Upper lobe of left lung (tissue), 4 donors: ENCODE results near the gene TADA3.

Experiments
- EP300 ChIP-seq, 4 donors: sonication (generic); formaldehyde crosslinking; IDR thresholded peaks; one replicate each; pipeline ENCODE4 v1.5.1; 2017; ENCODE audit warnings: antibody characterized with exemption in 4 of 4, control low read depth in 2 of 4
- POLR2A ChIP-seq, 4 donors: fragments of 450-650 bp; IDR thresholded peaks; one replicate each; pipeline ENCODE4 v1.5.1; 2016 to 2017; ENCODE audit warnings: antibody characterized with exemption in 4 of 4, mild to moderate bottlenecking in 2 of 4
- POLR2AphosphoS5 ChIP-seq, 2 donors: sonication (generic); formaldehyde crosslinking; IDR thresholded peaks; one replicate each; pipeline ENCODE4 v1.5.1; 2017; ENCODE audit warnings: antibody characterized with exemption in 2 of 2
- TF ChIP-seq, protein P1 (sequence below), 6 experiments: fragments of 450-650 bp in 4 of 6; fragments of 200-600 bp in 2 of 6; sonication (generic) in 2 of 6; IDR thresholded peaks; one replicate each; pipeline ENCODE4 v1.5.1; 2016 to 2019; ENCODE audit warnings: antibody characterized with exemption in 6 of 6

DNA sequence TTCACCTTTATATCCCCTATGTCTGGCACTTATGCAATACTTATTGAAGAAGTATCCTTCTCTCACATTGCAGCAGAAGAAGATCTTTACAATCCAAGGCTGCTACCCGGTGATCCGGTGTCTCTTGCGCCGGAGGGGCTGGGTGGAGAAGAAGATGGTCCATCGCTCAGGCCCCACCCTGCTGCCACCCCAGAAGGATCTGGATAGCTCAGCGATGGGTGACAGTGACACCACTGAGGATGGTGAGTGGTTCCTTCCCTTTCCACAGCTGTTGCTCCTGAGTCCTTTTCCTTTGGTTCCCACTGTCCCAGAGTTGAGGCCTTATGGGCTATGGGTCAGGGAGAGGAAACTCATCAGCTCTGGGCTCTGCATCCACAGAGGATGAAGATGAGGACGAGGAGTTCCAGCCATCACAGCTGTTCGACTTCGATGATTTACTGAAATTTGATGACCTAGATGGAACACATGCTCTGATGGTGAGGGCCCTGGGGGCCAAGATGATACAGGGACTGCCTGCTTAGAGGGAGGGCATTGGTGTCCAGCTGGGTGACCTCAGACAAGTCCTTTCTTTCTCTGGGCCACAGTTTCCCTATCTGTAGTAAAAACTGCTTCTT, 20.7 kb upstream of the TADA3 start:
- TF ChIP-seq, protein P1, sequence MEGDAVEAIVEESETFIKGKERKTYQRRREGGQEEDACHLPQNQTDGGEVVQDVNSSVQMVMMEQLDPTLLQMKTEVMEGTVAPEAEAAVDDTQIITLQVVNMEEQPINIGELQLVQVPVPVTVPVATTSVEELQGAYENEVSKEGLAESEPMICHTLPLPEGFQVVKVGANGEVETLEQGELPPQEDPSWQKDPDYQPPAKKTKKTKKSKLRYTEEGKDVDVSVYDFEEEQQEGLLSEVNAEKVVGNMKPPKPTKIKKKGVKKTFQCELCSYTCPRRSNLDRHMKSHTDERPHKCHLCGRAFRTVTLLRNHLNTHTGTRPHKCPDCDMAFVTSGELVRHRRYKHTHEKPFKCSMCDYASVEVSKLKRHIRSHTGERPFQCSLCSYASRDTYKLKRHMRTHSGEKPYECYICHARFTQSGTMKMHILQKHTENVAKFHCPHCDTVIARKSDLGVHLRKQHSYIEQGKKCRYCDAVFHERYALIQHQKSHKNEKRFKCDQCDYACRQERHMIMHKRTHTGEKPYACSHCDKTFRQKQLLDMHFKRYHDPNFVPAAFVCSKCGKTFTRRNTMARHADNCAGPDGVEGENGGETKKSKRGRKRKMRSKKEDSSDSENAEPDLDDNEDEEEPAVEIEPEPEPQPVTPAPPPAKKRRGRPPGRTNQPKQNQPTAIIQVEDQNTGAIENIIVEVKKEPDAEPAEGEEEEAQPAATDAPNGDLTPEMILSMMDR (IDR thresholded peaks at IDR 0.05) = no peak
- no peak for TF ChIP-seq EP300 (IDR thresholded peaks at IDR 0.05)
- no peak for TF ChIP-seq POLR2A (IDR thresholded peaks at IDR 0.05)
- TF ChIP-seq POLR2AphosphoS5 (IDR thresholded peaks at IDR 0.05) = no peak
